Nephron progenitor cell (in vitro differentiated cells): ENCODE data around the gene CBX7.
A peak's percentile ranks its signal among the peaks of the same experiment; 100 is the strongest.

Source experiments
- DNase-seq: peaks from one replicate; pipeline ENCODE4 v3.0.0; 2021
- H3K27ac Mint-ChIP-seq: 2 replicates; pipeline ENCODE4 v1.8.0; 2021; ENCODE audit warnings: mild to moderate bottlenecking, moderate library complexity, mixed read lengths
- H3K27me3 Mint-ChIP-seq: 2 replicates; pipeline ENCODE4 v1.8.0; 2021; ENCODE audit warnings: mild to moderate bottlenecking, low read depth, mixed read lengths; ENCODE audit not compliant: poor library complexity
- H3K36me3 Mint-ChIP-seq: 2 replicates; pipeline ENCODE4 v1.8.0; 2021; ENCODE audit warnings: low read depth, mixed read lengths
- H3K4me1 Mint-ChIP-seq: 2 replicates; pipeline ENCODE4 v1.8.0; 2021; ENCODE audit warnings: mixed read lengths
- H3K4me3 Mint-ChIP-seq: 2 replicates; pipeline ENCODE4 v1.8.0; 2021; ENCODE audit warnings: mild to moderate bottlenecking, moderate library complexity, mixed read lengths
- H3K9me3 Mint-ChIP-seq: 2 replicates; pipeline ENCODE4 v1.8.0; 2021; ENCODE audit warnings: mild to moderate bottlenecking, moderate library complexity, mixed read lengths
- TF ChIP-seq, protein P1 (sequence below): fragments of 200-600 bp; sonication (generic); IDR thresholded peaks from 2 replicates; pipeline ENCODE4 v1.5.0; 2021; ENCODE audit warnings: antibody characterized with exemption

Gene CBX7

DNA sequence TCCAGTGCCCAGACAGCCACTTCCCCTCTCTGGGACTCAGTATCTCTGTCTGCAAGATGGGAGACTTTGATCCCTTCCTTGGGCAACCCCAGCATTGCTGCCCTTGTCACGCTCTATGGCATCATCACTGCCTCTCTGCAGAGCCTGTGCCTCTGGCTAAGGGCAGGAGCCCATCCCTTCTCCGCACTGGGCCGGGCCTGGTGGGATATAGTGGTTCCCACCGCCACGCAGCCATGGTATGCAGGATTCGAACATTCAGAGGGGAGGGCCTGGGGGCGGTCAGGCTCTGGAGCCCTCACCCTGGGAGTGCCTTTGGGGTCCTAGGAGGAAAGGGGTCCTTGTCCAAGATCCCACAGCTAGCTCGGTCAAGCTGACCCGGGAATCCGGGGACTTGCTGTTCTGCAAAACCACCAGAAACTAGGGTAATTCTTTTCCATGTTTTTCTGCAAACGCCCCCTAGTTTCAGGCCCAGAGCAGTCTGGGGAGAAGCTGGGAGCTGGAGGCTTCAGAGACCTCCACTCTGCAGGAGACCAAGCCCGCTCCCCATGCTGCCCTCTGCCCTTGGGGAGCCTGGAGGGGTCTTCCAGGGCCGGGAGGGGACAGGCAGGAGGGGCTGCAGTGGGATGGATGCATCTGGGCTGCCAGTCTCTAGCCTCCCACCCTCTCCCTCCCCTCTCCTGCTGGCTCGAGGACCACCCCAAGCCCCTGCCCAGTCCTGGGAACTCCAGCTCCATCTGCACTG lies 24.4 kb upstream of the CBX7 start:
- peaks cover 82% of the 10 kb centered on the region for H3K4me1 Mint-ChIP-seq
- no peak for DNase-seq
- H3K9me3 Mint-ChIP-seq: peaks cover 4% of the 10 kb centered on the region
- peaks cover 4% of the 10 kb centered on the region for H3K36me3 Mint-ChIP-seq
- H3K4me3 Mint-ChIP-seq: no peak overlapping the region
- no peak overlapping the region for H3K27ac Mint-ChIP-seq
- TF ChIP-seq, protein P1, sequence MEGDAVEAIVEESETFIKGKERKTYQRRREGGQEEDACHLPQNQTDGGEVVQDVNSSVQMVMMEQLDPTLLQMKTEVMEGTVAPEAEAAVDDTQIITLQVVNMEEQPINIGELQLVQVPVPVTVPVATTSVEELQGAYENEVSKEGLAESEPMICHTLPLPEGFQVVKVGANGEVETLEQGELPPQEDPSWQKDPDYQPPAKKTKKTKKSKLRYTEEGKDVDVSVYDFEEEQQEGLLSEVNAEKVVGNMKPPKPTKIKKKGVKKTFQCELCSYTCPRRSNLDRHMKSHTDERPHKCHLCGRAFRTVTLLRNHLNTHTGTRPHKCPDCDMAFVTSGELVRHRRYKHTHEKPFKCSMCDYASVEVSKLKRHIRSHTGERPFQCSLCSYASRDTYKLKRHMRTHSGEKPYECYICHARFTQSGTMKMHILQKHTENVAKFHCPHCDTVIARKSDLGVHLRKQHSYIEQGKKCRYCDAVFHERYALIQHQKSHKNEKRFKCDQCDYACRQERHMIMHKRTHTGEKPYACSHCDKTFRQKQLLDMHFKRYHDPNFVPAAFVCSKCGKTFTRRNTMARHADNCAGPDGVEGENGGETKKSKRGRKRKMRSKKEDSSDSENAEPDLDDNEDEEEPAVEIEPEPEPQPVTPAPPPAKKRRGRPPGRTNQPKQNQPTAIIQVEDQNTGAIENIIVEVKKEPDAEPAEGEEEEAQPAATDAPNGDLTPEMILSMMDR: no peak
- peaks cover 8% of the 10 kb centered on the region for H3K27me3 Mint-ChIP-seq

DNA sequence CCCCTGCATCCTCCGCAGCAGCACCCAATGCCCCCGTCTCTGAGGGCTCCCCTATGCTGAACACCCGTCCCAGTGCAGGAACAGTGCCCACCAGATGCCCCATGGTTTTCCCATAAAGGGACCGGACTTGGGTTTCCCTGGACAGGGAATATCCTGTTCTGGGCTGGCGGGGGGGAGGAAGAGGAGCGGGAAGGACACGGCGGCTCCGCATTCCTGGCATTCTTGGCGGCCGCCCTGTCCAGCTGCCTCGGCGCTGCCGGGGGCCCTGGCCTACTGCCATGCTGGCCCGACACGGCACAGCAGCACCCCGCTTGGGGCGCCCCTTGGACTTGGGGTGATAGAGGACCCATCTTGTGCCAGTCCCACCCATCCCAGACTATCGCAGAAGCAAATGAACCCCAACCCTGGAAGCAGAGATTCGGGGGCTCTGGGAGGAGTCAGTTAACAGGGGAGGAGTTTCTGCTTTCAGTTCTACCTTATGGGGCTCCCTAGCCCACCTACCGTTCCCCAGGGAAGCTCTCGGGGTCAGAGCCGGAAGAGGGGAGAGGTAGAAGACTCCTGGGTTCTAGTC lies 23.7 kb upstream of the CBX7 start:
- TF ChIP-seq, protein P1: no peak
- peaks cover 8% of the 10 kb centered on the region for H3K27me3 Mint-ChIP-seq
- H3K36me3 Mint-ChIP-seq: peaks cover 4% of the 10 kb centered on the region
- peaks cover 1% of the 10 kb centered on the region for H3K9me3 Mint-ChIP-seq
- no peak overlapping the region for H3K27ac Mint-ChIP-seq
- DNase-seq: peak; percentile 80
- H3K4me3 Mint-ChIP-seq: no peak overlapping the region
- H3K4me1 Mint-ChIP-seq: peaks cover 85% of the 10 kb centered on the region

DNA sequence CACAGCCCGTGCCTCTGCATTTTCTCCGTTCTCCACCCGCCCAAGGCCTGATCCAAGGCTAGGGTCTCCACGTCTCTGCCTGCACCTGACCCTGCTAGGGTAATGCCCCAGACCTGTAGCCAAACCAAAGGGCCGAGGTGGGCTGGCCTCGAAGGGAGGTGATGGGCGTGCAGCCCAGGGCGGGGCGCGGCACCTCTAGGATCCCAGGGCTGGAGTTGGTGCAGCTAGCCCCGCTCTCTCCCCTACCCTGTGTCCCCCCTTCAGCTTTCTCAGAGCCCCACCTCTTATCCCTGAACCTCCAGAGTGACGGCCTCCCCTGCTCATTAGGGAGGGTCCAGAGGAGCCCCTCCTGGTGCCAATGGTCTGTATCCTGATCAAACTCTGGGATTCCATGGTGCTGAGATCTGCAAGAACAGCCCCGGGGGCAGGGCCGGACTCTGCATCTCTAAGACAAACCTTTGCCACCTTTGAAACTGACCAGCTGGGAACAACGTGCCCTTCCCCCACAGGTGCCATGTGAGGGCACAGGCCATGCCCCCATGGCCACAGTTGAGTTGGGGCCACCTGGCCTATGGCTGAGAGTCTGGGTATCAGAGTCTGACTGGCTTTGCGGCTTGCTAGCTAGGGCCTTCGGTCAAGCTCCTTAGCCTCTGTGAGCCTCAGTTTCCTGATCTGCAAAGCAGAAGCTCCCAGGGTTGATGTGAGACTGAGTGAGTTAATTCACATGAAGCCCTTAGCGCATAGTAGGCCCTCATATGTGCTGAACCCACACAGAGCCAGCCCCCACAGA lies 23.1 kb upstream of the CBX7 start:
- Mint-ChIP-seq H3K36me3 (peaks cover under 1% of the 10 kb centered on the region), H3K27me3 (peaks cover 8% of the 10 kb centered on the region), H3K4me3 (no peak overlapping the region), H3K27ac (peak overlapping the region; percentile 29), H3K4me1 (peaks cover 84% of the 10 kb centered on the region), H3K9me3 (no peaks in the 10 kb centered on the region)
- TF ChIP-seq, protein P1: no peak
- DNase-seq: no peak

DNA sequence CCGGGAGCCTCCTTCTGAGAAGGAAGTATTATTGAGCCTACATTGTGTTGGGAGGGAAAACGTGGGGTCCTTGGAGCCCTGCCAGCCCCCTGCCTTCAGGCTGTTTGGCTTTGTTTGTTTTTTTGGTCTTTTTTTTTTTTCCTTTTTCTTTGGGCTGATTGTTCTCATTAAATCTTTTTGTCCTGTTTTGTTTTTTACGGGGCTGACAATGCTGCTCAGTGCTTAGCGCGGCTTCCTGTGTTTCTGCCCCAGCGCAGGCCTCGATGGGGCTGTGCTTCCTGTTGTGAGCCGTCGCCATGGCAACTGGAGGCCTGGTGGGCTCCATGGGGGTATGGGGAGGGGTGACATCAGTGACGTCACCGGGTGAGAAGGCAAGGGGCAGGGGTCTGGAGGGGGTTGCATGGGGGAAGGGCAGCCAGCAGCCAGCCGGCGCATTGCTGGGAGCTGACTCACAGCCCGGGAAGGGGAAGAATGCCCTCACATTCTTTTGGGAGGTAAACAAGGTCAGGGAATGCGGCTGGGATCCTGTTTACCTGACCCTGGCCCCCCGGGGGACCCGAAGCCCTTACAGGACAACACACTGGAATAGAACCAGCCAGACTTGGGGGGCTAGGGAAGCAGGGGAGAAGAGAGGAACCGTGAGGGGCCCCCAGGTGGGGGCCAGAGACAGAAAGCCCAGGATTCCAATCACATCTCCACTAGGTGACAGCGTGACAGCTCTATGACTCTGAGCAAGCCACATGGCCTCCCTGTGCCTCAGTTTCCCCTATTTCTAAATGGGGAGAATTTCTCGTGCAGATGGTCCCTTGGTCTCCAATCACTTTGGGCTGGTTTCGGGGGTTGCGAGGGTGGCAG lies 22.2 kb upstream of the CBX7 start:
- Mint-ChIP-seq H3K27me3 (peaks cover 10% of the 10 kb centered on the region), H3K36me3 (no peaks in the 10 kb centered on the region), H3K4me3 (peak overlapping the region; percentile 71), H3K9me3 (no peaks in the 10 kb centered on the region), H3K4me1 (peaks cover 82% of the 10 kb centered on the region), H3K27ac (peak overlapping the region; percentile 100)
- TF ChIP-seq, protein P1: no peak
- DNase-seq: peak; percentile 96

DNA sequence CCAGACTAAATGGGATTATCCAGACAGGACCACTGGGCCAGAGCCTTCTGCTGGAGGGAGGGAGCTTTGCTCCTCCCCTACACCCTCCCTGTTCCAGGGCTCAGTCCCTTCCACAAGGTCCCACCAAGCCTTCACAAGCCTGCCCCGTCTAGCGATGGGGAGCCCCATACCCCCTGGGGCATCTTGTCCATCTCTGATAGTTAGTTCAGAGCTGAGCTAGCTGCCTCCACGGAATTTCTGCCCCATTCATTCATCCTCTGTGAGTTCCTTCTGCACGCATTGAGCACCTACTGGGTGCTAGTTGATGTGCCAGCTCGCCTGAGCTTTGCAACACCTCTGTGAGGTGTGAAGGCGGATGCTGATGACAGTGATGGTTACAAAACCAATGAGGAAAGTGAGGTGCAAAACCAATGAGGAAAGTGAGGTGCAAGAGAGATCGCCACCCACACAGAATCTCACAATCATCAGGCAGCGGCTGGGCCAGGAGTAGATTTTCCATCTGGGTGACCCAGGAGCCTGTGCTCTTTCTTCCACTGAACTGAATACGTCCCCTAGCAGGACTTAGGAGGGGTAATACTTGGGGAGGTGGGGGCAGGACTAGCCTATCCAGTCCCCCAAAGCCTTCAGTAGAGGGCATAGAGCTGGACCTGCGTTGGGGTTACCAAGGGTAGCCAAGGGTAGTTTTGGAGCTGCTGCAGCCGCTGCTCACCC lies 21.5 kb upstream of the CBX7 start:
- Mint-ChIP-seq H3K27me3 (peaks cover 18% of the 10 kb centered on the region), H3K36me3 (no peaks in the 10 kb centered on the region), H3K4me1 (peaks cover 77% of the 10 kb centered on the region), H3K9me3 (no peaks in the 10 kb centered on the region), H3K4me3 (peak overlapping the region; percentile 44), H3K27ac (peak overlapping the region; percentile 100)
- TF ChIP-seq, protein P1: no peak
- no peak for DNase-seq
